Measurements from ENCODE around the gene REC8. TPM values are rescaled to one million over a fixed set of nuclear protein-coding genes. Genes with fewer than 3 reads are reported as not detected.

Gene REC8
- total RNA-seq, 1 donor from 2014 or later, result 9.6 TPM

GRCh38 chr14:24188251-24189058 lies 16.6 kb downstream of the REC8 start, which contains the start of gene IPO4:
IPO4 (minus strand) TSS chr14:24188816; CDS start chr14:24188787, 29 bp downstream.
- Histone ChIP-seq H3K4me3 (peak within 1 kb of the TSS; percentile 50 to 83), H3K9me3 (no peaks in the 10 kb centered on the region), H3K27me3 (no peaks in the 10 kb centered on the region), H3K27ac (peak within 1 kb of the TSS; percentile 43 to 58), H3K4me1 (peaks cover 0 to 19% of the 10 kb centered on the region in 2 donors), H3K36me3 (peaks cover 32 to 46% of the 10 kb centered on the region in 2 donors)
- intact Hi-C loops (cut with DNase I), result loop anchor here (2.0 kb wide), 3 partner anchors 28 to 74 kb away; partner anchors contain the start of genes DCAF11, IRF9, NRL and PSME2
- peak; percentile 81 to 97 for DNase-seq (ENCODE audit: low spot score in 2 of 2)
- TF ChIP-seq CTCF (IDR thresholded peaks at IDR 0.05), result no peak

DNA sequence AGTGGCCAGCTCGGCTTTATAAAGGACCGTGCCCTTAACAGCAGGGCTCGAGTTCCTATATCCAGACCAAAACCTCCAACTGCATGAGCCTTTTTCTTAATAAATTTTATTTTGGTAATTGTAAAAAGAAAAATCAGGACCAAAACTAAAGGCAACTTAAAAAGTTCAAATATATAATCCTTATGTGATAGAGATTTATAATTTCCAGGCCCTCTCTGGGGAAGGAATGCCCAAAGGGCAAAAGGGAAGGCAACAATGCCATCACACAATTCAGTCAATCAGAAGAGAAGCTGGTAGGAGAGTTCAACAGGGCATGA lies 17.1 kb downstream of the REC8 start:
- H3K4me3 ChIP-seq, result peak overlapping the region in 1 of 2 donors; percentile 83
- no peaks in the 10 kb centered on the region for H3K27me3 ChIP-seq
- TF ChIP-seq CTCF (IDR thresholded peaks at IDR 0.05), result no peak
- H3K36me3 ChIP-seq, result peaks cover 26 to 40% of the 10 kb centered on the region in 2 donors
- H3K9me3 ChIP-seq, result no peaks in the 10 kb centered on the region
- H3K4me1 ChIP-seq, result peaks cover 1 to 20% of the 10 kb centered on the region in 2 donors
- intact Hi-C loops (cut with DNase I), result loop anchor here (2.0 kb wide), 3 partner anchors 28 to 74 kb away; partner anchors contain the start of genes DCAF11, IRF9, NRL and PSME2
- H3K27ac ChIP-seq, result peak overlapping the region in 1 of 2 donors; percentile 17
- no peak for DNase-seq (ENCODE audit: low spot score in 2 of 2)

- peaks cover 5 to 25% of the 10 kb centered on the region in 2 donors for H3K4me1 ChIP-seq
Measured at GRCh38 chr14:24189460-24189859, 17.6 kb downstream of the REC8 start.

GRCh38 chr14:24190416-24190815 lies 18.5 kb downstream of the REC8 start:
- H3K27ac ChIP-seq, result no peak overlapping the region
- no peaks in the 10 kb centered on the region for H3K27me3 ChIP-seq
- H3K36me3 ChIP-seq, result peaks cover 21 to 26% of the 10 kb centered on the region in 2 donors
- intact Hi-C loops (cut with DNase I), result no loop called here
- DNase-seq (ENCODE audit: low spot score in 2 of 2), result no peak
- TF ChIP-seq CTCF (IDR thresholded peaks at IDR 0.05), result no peak
- H3K9me3 ChIP-seq, result no peaks in the 10 kb centered on the region
- H3K4me1 ChIP-seq, result peaks cover 8 to 28% of the 10 kb centered on the region in 2 donors
- H3K4me3 ChIP-seq, result no peak overlapping the region

More at GRCh38 chr14:24189460-24189859, 17.6 kb downstream of the REC8 start:
- Histone ChIP-seq H3K9me3 (no peaks in the 10 kb centered on the region), H3K27ac (peak overlapping the region in 1 of 2 donors; percentile 17), H3K36me3 (peaks cover 23 to 36% of the 10 kb centered on the region in 2 donors), H3K27me3 (no peaks in the 10 kb centered on the region), H3K4me3 (no peak overlapping the region)
- no peak for DNase-seq (ENCODE audit: low spot score in 2 of 2)
- intact Hi-C loops (cut with DNase I), result loop anchor here (2.0 kb wide), 3 partner anchors 29 to 75 kb away; partner anchors contain the start of genes DCAF11, IRF9, NRL and PSME2
- TF ChIP-seq CTCF (IDR thresholded peaks at IDR 0.05), result no peak

DNA sequence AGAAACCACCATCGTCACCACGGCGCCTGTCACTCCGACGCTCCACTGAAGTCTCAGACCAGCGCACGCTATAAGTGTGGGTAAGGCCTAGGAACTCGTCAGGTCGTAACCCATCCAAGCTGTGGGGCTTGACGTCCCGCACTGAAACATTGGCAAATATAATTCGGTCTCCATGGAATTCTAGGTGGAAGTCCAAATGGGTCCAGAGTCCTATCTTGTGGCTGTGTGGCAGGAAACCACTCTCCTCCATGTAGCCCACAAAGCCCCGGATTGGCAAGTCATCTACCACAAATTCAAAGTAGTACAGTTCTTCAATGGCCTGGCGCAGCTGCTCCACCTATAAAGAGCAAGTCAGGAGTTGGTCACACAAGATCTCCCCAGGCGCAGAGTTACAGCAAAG lies 21.1 kb downstream of the REC8 start:
- H3K9me3 ChIP-seq, result no peaks in the 10 kb centered on the region
- H3K27me3 ChIP-seq, result no peaks in the 10 kb centered on the region
- no peak overlapping the region for H3K4me3 ChIP-seq
- DNase-seq (ENCODE audit: low spot score in 2 of 2), result no peak
- H3K4me1 ChIP-seq, result peaks cover 8 to 35% of the 10 kb centered on the region in 2 donors
- intact Hi-C loops (cut with DNase I), result no loop called here
- peaks cover 13 to 17% of the 10 kb centered on the region in 2 donors for H3K36me3 ChIP-seq
- no peak for TF ChIP-seq CTCF (IDR thresholded peaks at IDR 0.05)
- no peak overlapping the region for H3K27ac ChIP-seq
